Stimulated activated CD4-positive, alpha-beta T cell treated with anti-CD3 and anti-CD28 coated beads, Interleukin-12 subunit alpha, Interleukin-12 subunit beta, amount 100 ng/mL, for 48 hours (primary cell): Measurements from ENCODE around the gene MLIP.
"Not testable (repeated sequence)": the region's sequence is repeated elsewhere in the genome, so short reads cannot be mapped to it uniquely, and the experiment has no call there.

Experiments used
- DNase-seq, 3 donors: peaks; one replicate each; pipeline ENCODE4 v3.0.0-alpha.2; 2020; ENCODE audit warnings: low read depth in 2 of 3, low spot score in 1 of 3

The MLIP gene

DNA sequence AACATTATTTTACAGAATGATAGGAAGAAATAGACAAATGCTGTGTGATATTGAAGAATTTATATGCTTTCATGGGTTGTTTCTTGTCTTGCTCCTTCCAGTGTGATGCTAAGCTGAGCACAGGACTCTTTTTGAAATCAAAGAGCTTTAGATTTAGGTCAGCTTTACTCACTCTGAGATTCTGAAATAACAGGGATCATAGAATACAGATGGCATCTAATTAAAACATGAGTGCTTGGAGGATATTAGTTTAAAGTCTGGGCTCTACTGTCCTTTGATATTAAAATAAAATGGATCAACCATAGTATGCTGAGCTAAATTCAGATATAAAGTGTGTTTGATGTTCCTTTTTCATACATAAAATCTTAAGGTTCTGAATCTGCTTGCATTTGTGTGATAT, 29.6 kb downstream of the MLIP start:
- no peak for DNase-seq

DNA sequence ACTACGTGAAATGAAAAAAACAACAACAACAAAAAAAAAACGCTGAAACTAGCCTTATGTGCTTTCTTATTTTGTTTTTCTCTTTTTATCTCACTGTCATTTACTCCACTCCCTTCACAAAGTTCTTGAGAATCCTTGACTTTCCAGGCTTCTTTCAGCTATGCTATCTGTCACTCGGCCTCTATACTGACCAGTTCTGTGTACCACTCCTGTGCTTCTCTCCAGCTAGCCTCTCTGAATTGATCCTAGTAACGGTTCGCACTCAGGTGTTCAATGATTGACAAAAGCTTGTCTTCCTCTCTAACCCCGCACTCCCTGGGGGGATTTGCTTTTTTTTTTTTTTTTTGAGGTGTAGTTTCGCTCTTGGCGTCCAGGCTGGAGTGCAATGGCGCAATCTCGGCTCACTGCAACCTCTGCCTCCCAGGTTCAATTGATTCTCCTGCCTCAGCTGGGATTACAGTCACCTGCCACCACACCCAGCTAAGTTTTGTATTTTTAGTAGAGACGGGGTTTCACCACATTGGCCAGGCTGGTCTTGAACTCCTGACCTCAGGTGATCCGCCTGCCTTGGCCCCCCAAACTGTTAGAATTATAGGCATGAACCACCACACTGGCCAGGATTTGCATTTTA, 31.8 kb downstream of the MLIP start:
- DNase-seq = no peak

DNA sequence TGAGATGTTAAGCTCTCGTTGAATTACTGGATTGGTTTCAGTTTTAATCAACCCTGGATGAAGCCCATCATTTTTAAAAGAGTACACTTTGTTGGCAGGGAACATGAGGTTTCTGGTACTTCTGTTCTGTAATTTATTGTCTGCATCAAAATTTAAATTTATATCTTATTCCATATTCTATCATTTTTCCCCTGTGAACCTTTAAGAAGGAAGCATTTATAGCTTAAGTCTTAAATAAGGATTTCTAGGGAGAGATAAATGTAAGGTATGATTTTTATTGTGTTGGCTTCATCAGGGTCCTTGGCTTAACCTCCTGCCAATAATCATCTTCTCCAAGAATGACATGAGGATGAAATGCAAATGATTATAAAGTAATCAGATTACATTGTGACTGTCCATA, 40.6 kb downstream of the MLIP start:
- no peak for DNase-seq

DNA sequence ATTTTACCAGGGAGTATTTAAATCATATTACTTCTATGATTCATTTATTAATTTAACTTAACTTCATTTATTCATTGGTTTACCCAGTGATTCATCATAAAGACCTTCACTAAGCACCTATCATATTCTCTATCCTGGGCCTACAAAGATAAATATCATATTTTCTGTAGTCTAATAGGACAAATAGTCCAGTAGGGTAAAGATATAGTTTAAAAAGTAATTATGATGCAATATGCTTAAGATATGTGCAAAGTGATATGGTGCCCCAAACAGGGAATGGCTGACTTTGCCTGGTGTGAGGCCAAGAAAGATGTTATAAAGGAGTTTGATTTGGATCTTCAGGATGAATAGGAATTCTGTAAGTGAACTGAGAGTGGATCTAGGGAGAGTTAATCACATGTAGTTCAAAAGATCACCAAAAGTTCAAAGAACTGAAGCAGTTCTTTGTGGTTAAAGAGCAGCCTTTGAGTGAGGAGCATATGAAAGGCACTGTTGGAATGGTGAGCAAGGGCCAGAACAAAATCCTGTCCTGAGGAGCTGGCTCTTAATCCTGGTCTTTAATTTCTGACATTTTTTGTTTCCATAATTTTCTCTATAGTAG, 45.5 kb downstream of the MLIP start:
- no peak for DNase-seq

DNA sequence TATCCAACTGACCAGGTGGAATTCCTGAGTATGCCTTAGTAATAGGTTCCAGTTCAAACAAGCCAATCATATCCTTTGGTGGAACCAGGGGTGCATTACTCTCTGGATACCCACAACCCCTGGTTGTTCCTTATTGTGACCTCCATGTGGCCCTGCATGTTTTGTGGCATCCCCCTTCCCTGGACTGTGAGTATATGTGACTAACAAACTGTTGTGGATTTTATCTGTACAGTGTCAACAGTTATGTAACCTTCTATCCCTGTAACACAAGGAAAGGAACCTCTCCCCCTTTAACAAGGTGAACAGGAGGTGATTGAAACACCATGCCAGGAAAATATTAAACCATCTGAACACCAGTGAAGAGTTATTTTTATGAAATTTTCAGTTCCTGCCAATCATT, 46.2 kb downstream of the MLIP start:
- DNase-seq = no peak

DNA sequence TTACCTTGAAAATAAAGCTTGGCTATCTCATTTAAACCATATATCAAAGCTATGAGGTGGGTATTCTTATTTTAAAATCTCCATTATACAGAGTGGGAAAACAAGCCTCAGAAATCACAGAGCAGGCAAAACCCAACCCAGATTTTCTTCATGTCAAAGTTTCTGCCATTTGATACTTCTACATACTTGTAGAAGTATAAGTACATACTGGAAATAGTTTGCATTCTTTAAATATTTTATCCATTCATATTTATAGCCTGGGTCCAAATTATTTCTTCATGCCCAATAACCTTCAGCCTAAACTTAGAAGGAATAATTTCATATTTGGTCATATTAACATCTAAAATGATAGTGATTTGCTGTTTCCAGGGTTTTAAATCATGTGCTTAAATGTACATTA, 61.8 kb downstream of the MLIP start:
- no peak for DNase-seq

DNA sequence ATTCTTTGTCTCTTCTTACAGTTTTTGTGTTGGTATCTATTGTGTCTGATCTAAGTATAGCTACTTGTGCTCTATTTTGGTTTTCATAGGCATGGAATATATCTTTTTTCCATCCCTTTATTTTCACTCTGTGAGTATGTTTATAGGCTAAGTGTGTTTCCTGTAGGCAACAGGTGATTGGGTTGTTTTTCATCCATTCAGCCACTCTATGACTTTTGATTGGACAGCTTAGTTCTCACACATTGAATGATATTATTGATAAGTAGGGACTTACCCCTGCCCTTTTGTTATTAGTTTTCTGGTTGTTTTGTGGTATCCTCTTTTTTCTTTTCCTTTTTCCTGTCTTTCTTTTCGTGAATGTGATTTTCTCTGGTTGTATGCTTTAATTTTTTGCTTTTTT, 67.9 kb downstream of the MLIP start:
- DNase-seq = no peak

DNA sequence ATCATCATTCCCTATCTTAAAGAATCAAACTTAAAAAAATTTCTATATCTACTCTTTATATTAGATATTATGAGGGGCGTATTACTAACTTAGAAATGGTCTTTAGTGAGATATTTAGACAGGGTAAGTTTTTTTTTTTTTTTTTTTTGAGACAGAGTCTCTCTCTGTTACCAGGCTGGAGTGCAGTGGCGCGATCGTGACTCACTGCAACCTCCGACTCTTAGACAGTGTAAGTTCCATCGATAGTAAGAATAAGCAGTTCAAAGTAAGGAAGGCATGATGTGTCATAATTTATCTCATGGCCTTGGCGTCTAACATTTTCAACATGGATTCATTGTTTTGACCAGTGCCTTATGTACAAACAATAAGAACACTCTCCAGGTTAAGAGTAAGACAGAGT, 72.4 kb downstream of the MLIP start:
- no peak for DNase-seq

DNA sequence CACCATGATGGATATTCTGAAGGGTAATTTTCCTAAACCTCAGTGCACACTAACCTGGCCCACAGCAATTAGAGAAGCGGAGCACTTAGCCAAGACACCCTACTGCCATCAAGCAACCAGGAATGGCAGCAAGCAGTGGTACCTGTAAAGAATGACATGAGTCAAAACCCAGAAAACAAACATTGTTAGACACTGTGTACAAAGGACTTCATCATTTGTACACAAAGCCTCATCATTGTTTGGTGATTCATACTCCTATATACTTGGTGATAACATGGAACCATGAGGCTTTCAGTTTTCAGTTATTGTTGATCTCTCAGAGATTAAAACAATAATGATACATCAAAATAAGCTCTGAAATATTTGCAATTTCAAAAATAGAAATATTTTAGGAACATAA, 74.6 kb downstream of the MLIP start:
- DNase-seq = no peak

DNA sequence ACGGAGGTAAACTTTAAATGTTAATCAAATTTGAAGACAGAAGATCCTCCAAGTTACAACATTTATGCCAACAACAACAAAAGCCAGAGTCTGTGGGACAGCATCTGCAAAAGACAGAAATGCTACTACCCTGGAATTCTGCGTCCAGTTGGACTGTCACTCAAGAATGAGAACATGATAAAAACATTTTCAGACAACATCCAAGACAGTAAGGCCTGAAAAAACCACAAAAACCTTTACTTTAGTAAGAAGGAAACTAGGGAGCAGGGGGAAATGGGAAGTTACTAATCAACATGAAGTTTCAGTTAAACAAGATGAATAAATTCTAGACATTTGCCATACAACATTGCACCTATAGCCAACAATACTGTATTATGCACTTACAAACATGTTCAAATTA, 77.6 kb downstream of the MLIP start:
- no peak for DNase-seq

DNA sequence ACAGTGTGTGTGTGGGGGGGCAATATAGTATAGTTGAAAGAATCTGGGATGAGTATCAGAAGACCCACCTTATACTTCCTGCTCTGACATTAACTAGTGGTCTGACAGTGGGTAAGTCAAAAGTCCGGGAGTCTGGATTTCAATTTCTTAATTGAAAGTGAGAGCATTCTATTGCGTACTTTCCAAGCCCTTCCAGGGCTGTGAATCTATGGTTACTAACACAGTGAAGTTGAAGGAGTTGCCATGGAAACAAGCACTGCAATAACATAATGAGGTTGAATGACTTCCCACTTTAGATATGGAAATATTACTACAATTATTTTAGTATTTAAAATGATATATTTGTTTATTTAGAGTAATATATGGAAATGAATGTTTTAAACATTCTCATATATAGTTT, 80.2 kb downstream of the MLIP start:
- no peak for DNase-seq

DNA sequence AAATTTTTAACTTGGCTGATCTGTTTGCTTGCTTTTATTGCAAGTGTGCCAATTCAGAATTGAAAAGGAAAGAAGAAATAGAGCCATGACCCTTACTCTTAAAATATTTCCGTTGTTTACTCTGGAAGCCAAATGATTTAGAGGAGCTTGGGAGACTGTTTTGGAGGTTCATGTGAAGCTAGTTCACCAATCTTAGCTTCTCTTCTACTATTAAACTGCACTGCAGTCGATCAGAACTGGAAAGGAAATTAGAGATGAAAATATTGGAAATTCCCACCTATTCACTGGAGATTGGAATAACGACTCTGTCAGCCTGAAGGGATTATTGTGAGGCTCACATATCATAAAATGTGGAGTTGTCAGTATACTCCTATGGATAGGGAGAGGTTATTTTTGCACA, 81.8 kb downstream of the MLIP start:
- DNase-seq = no peak

DNA sequence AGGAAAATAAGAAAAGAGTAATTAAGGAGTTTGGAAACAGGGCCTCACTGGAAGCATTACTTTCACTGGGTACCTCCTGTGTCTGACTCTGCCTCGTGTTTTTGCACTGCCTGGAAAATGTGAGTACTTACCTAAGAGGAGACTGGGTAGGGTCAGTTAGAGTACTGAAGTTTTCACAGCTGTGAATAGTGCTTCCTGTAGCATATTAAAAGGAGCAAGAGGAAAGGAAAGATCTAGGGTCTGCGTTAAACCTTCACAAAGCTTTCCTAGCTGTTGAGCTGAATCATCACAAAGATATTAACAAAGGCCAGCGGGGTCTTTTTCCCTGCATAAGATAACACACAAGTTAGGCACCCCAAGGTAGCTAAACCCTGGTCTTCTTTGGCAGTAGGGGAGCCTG, 82.3 kb downstream of the MLIP start:
- no peak for DNase-seq

DNA sequence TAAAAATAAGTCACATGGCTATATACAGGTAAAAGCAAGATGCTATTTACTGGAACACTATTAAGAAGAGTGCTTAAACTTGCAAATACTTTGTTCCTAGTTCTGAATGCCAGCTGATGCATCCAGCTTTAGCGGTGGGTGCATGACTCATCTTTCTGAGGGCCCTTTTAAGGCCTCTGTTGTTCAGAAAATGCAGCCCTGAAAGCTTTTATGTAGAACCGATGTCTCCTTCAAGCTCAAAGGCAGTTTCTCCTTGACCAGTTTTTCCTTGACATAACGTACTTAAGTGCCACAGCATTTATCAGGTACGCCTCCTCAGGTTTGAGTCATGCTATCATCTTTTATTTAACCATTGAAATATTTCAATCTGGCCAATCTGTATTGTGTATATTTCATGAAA, 82.8 kb downstream of the MLIP start:
- DNase-seq = no peak

DNA sequence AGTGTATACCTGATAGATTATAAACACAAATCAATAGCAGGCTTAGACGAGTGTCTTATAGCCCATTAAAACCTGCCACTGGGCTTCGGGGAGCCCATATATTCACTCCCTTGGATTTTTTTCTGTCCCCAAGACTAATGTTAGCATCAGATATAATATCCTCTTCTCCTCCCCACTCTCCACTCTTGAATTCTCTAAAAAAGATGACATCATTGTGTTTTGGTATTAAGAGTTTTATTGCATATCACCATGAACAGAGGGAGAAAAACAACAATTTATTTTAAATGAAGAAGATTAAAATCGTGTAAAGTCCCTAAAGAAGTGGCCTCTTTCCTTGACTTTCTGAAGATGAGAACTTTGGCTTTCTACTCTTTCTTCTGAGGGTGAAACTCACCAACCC, 84.4 kb downstream of the MLIP start:
- DNase-seq = no peak

DNA sequence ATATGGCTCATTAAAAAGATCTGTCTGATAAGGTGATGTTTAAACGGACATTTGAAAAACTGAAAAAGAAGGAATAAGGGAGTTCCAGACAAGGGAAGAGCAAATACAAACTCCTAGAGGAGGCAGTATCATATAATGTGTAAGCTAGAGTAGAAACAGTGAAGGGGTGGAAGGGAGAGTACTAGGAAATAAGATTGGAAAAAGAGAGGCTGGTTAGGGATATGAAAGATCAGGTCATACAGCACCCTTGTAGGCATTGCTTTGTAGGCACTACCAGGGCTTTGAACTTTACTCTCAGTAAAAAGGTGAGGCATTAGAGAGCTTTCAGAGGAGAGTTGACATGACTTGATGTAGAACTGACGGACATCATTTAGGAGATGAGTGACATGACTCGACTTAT, 85.7 kb downstream of the MLIP start:
- DNase-seq = no peak

DNA sequence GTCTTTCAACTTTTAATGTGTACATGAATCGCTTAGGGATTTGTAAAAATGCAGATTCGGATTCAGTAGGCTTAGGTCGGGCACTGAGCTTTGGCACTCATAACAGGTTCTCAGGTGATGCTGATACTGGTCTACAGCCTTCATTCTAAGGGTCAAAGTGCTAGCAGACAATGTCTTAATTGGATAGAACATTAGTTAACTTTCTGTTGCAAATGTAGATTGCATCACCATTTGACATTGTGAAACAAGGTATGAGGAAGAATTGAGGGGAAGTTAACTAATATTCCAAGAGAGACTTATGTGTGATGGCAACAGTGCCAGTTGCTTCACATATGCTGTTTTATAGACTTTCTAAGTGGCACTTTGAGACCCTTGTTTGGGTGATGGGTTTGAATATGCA, 86.9 kb downstream of the MLIP start:
- no peak for DNase-seq

DNA sequence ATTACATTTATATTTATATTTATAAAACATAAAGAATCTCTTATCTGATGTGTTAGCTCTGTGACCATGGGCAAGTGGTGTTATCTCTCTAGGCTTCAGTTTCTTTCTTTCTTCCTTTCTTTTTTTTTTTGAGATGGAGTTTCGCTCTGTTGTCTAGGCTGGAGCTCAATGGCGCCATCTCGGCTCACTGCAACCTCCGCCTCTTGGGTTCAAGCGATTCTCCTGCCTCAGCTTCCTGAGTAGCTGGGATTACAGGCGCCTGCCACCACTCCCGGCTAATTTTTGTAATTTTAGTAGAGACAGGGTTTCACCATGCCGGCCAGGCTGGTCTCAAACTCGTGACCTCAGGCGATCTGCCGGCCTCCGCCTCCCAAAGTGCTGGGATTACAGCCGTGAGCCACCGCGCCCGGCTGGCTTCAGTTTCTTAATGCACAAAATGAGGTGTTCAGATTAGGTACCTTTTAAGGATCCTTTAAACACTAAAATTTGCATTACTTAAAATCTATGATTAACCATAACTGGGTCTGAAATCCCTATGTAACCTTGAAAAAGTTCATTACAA, 92.3 kb downstream of the MLIP start:
- not testable (repeated sequence) for DNase-seq

DNA sequence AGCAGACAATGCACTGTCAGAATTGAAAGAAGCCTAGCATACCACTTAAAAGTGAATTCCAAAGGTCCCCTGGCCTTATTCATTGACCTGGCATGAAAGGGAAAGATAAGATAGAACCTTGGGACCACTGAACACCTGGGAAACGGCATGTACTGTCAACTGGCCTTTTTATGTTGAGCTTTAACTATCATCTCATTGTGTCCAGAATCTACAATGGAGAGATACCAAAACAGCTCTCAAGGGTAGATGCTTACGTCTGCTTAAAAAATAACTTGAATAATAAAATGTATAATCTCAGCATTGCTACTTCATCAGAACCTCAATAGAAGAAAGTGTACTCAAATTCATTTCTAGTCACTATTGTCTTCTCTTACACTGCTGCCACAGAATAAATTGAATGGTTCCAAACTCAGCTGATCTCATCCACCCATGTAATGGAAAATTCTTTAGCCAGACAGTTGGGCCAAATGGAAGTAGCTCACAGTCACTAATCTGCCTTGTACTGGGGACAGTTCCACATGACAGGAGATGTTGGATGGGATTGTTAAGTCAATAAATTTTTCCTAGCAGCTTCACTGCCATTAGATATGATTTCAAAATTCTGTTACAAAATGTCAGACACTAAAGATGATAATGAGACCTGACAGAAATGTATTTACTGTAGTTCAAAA, 93.8 kb downstream of the MLIP start:
- DNase-seq = no peak

DNA sequence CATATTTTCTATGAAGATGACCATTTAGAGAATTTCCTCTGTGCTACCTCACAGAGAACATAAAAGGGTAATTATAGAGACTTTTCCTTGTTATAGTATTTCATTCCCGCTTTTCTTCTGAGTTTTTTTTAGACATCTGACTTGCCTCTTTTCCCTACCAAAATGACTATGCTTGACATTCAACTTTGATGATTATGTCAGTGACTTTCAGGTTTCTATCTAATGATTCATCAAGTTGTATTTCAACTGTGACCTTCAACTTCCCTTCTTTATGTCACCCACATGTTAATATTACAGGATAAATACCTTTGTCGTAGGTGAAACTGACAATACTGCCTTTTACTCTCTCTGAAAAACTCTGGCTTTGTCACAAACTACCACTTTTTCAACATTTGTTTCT, 95.3 kb downstream of the MLIP start:
- DNase-seq = no peak

DNA sequence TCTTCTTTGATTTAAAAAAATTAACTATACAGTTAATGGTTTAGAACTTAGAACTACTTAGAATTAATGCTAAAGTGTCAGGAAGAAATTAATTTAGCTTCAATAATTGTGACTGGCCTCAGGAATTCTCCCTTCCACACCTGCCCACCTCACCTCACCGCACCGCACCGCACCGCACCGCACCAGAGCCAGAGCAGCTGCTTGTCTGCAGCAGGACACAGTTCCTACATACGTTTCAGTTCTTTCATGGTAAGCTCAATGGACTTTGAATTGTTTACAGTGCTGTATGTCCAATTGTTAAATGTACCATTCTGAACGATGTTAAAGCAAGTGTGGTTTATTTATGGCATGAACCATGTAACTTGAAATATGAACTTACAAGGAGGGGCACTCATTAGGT, 98.7 kb downstream of the MLIP start:
- DNase-seq = not testable (repeated sequence)

DNA sequence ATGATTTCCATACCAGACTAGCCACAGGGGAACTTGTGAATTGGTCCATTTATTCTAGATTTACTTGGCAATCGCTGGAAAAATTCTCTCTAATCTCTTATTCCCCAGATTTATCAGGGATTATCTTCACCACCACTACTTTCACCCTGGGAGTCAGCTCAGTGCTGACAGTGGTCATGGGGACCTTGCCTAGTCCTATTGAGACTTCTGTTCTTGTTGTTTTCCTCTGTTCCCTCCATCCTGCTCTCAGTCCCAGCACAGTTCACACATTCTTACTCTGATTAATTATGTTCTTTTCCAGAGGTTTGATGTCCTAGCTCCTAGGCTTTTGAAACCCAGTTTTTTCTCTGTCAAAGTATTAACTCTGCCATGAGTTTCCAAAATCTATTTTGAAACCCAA, 103.0 kb downstream of the MLIP start:
- DNase-seq = no peak

DNA sequence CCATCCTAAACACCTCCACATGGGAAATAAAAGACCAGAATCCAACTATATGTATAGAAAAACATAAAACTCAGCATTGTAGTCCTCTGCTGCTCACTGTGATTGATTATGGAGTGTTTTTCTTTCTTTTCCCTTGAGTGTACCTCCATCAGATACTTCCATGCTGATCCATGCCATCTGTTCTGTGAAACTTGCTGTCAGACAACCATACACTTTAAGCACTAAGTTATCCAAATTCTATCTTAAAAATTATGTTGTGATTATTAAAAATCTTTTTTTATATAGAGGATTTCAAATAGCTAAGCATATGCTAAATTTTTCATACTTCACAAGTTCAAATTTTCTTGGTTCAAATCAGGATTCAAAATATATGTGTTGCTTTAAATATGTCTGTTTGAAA, 105.1 kb downstream of the MLIP start:
- DNase-seq = no peak
